Measurements from ENCODE around the gene TPTE2. TPM values are rescaled to one million over a fixed set of nuclear protein-coding genes. Genes with fewer than 3 reads are reported as not detected.
"Not testable (repeated sequence)": the region's sequence is repeated elsewhere in the genome, so short reads cannot be mapped to it uniquely, and the experiment has no call there.

Gene TPTE2
- total RNA-seq, 2 experiments from 2014 or later: 0.11 to 0.25 TPM

GRCh38 chr13:19382746-19383511 is 178.4 kb downstream of the TPTE2 start:
- H3K4me3 Mint-ChIP-seq; H3K36me3 Mint-ChIP-seq (ENCODE audit: low read depth); H3K27ac Mint-ChIP-seq; intact Hi-C loops (cut with DNase I, micrococcal nuclease); H3K4me1 Mint-ChIP-seq; POLR2A ChIA-PET; H3K9me3 Mint-ChIP-seq (ENCODE audit: low read depth); DNase-seq; ATAC-seq; H3K27me3 Mint-ChIP-seq; CTCF ChIA-PET: not testable (repeated sequence)

DNA sequence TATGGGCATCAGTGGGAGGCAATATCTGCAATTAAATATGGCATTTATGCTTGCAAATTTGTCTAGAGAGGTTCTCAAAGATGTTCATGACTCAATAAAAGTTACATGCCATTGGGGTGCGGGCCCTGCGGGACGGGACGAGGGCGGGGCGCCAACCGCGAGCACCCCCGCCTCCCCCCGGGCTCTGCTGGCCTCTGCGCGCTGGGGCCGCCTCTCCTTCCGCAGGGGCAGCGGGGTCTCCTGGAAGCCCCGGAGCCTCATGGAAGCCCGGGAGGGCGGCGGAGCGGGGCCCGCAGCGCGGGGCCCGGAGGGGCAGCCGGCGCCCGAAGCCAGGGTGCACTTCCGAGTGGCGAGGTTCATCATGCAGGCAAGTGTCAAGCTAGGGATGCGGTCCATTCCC is 179.2 kb downstream of the TPTE2 start:
- Mint-ChIP-seq H3K27me3 (peaks cover 1% of the 10 kb centered on the region), H3K4me3 (no peak overlapping the region), H3K36me3 (ENCODE audit: low read depth) (no peaks in the 10 kb centered on the region), H3K4me1 (no peaks in the 10 kb centered on the region), H3K9me3 (ENCODE audit: low read depth) (no peaks in the 10 kb centered on the region), H3K27ac (no peak overlapping the region)
- DNase-seq: no peak
- intact Hi-C loops (cut with DNase I, micrococcal nuclease): no loop called here
- POLR2A ChIA-PET: no interaction called here
- no peak for ATAC-seq
- CTCF ChIA-PET: interaction anchor here (0.6 kb wide), 1 partner anchor 441 kb away, joined by 3 read pairs; no protein-coding TSS in a partner anchor

Other genes starting within 250 kb of the TPTE2 start
- gene MPHOSPH8, start 72.1 kb upstream of the TPTE2 start, total RNA-seq: 10 to 100 TPM; 39.1 to 39.8 TPM
- gene PSPC1, start 221.4 kb upstream of the TPTE2 start, total RNA-seq: 10 to 100 TPM; 60.2 to 64.0 TPM